IMR-90 (cell line): Measurements from ENCODE around the gene GPC5. TPM values are rescaled to one million over a fixed set of nuclear protein-coding genes. Genes with fewer than 3 reads are reported as not detected.

Experiments used
- ATAC-seq: fragments of 200-7000 bp; cut with Tn5 transposase; 2 replicates; pipeline ENCODE4 v1.9.1; 2020; ENCODE audit warnings: low read depth, mild to moderate bottlenecking, moderate library complexity
- BruUV-seq: library from RNA; stranded (reverse); fragments of 400-500 nt; replicated peaks from 2 replicates; lab custom pipeline; 2021; lab: Mats Ljungman, UMichigan
- CTCF ChIA-PET: fragments of 300-600 bp; formaldehyde crosslinking; extraction: SDS; loops from one replicate; lab custom pipeline; 2021; ENCODE audit warnings: antibody characterized with exemption; lab: Yijun Ruan, JAX
- POLR2A ChIA-PET: fragments of 300-600 bp; sonication (Branson Sonifier 250); formaldehyde crosslinking; loops from one replicate; lab custom pipeline; 2022; ENCODE audit warnings: antibody characterized with exemption; ENCODE audit not compliant: unreplicated experiment; lab: Charles Lee
- DNase-seq: peaks from one replicate; pipeline ENCODE4 v3.0.0; 2013
- H2AFZ ChIP-seq: replicated peaks from 2 replicates; pipeline ENCODE3; 2013; ENCODE audit warnings: low read length, mild to moderate bottlenecking; ENCODE audit not compliant: poor library complexity
- H2AK5ac ChIP-seq: 2 replicates; pipeline ENCODE4 v1.6.1; 2013; ENCODE audit warnings: low read depth, low read length, inconsistent platforms
- H2AK9ac ChIP-seq: replicated peaks from 2 replicates; pipeline ENCODE3; 2013; ENCODE audit warnings: mild to moderate bottlenecking, low read depth, low read length, moderate library complexity; ENCODE audit not compliant: poor library complexity
- H2BK120ac ChIP-seq: 2 replicates; pipeline ENCODE4 v1.6.1; 2013; ENCODE audit warnings: low read depth, low read length, inconsistent platforms
- H2BK15ac ChIP-seq: 3 replicates; pipeline ENCODE4 v1.6.1; 2013; ENCODE audit warnings: low read depth, low read length, inconsistent platforms
- H2BK20ac ChIP-seq: 2 replicates; pipeline ENCODE4 v1.6.1; 2013; ENCODE audit warnings: low read depth, mild to moderate bottlenecking, inconsistent platforms, low read length, moderate library complexity
- H2BK5ac ChIP-seq: 2 replicates; pipeline ENCODE4 v1.6.1; 2013; ENCODE audit warnings: mild to moderate bottlenecking, low read depth, low read length, inconsistent platforms; ENCODE audit not compliant: poor library complexity, severe bottlenecking
- H3K14ac ChIP-seq: replicated peaks from 2 replicates; pipeline ENCODE4 v1.6.1; 2013; ENCODE audit warnings: low read depth, low read length, inconsistent platforms
- H3K18ac ChIP-seq: 2 replicates; pipeline ENCODE4 v1.6.1; 2013; ENCODE audit warnings: low read depth, low read length, control low read depth
- H3K23ac ChIP-seq: 2 replicates; pipeline ENCODE4 v1.6.1; 2013; ENCODE audit warnings: low read depth, low read length, inconsistent platforms
- H3K27ac ChIP-seq: 2 replicates; pipeline ENCODE4 v1.5.1; 2013; ENCODE audit warnings: mild to moderate bottlenecking, control low read depth, low read length; ENCODE audit not compliant: insufficient read depth
- H3K27me3 ChIP-seq: 2 replicates; pipeline ENCODE4 v1.6.1; 2013; ENCODE audit warnings: low read length; ENCODE audit not compliant: control insufficient read depth, insufficient read depth
- H3K36me3 ChIP-seq: 2 replicates; pipeline ENCODE4 v1.6.1; 2013; ENCODE audit warnings: low read length, mixed read lengths; ENCODE audit not compliant: control insufficient read depth, insufficient read depth
- H3K4ac ChIP-seq: 2 replicates; pipeline ENCODE4 v1.6.1; 2013; ENCODE audit warnings: low read depth, low read length, inconsistent platforms
- H3K4me1 ChIP-seq: 2 replicates; pipeline ENCODE4 v1.6.1; 2013; ENCODE audit warnings: low read length, mixed read lengths; ENCODE audit not compliant: control insufficient read depth, insufficient read depth
- H3K4me2 ChIP-seq: 2 replicates; pipeline ENCODE4 v1.6.1; 2013; ENCODE audit warnings: low read depth, mild to moderate bottlenecking, control low read depth, low read length, moderate library complexity
- H3K4me3 ChIP-seq: 2 replicates; pipeline ENCODE4 v1.5.1; 2013; ENCODE audit warnings: low read depth, mild to moderate bottlenecking, control low read depth, low read length, moderate library complexity; ENCODE audit not compliant: insufficient read depth
- H3K56ac ChIP-seq: 2 replicates; pipeline ENCODE4 v1.6.1; 2013; ENCODE audit warnings: low read length, inconsistent platforms; ENCODE audit not compliant: insufficient read depth; ENCODE audit errors: extremely low read depth
- H3K79me1 ChIP-seq, 2 experiments: 2 replicates each; pipeline ENCODE4 v1.6.1; 2013; ENCODE audit warnings: low read length in 2 of 2, inconsistent platforms in 1 of 2, low read depth in 1 of 2
- H3K9ac ChIP-seq: 2 replicates; pipeline ENCODE4 v1.6.1; 2013; ENCODE audit warnings: low read depth, low read length, control low read depth
- H3K9me1 ChIP-seq: 2 replicates; pipeline ENCODE4 v1.6.1; 2013; ENCODE audit warnings: low read length, inconsistent platforms; ENCODE audit not compliant: insufficient read depth
- H3K9me3 ChIP-seq: 2 replicates; pipeline ENCODE4 v1.6.1; 2013; ENCODE audit warnings: low read length; ENCODE audit not compliant: control insufficient read depth, insufficient read depth
- H4K20me1 ChIP-seq: 2 replicates; pipeline ENCODE4 v1.6.1; 2013; ENCODE audit warnings: low read length, inconsistent platforms; ENCODE audit not compliant: insufficient read depth
- H4K5ac ChIP-seq: 2 replicates; pipeline ENCODE4 v1.6.1; 2013; ENCODE audit warnings: mild to moderate bottlenecking, low read depth, low read length, control low read depth
- H4K8ac ChIP-seq, 2 experiments: 2 replicates each; pipeline ENCODE4 v1.6.1; 2013; ENCODE audit warnings: low read depth in 2 of 2, low read length in 2 of 2, control low read depth in 1 of 2, inconsistent platforms in 1 of 2
- H4K91ac ChIP-seq: 2 replicates; pipeline ENCODE4 v1.6.1; 2013; ENCODE audit warnings: low read depth, low read length, inconsistent platforms; ENCODE audit not compliant: insufficient read depth
- MAZ ChIP-seq: IDR thresholded peaks from 2 replicates; pipeline ENCODE4 v1.6.1; 2012; ENCODE audit warnings: low read depth, mild to moderate bottlenecking, low read length, improper control_type of control experiment, moderate library complexity, borderline replicate concordance
- MXI1 ChIP-seq: IDR thresholded peaks from 2 replicates; pipeline ENCODE4 v1.6.1; 2012; ENCODE audit warnings: low read depth, mild to moderate bottlenecking, low read length, moderate library complexity, borderline replicate concordance
- RAD21 ChIP-seq: IDR thresholded peaks from 2 replicates; pipeline ENCODE4 v1.6.1; 2012; ENCODE audit warnings: low read length, improper control_type of control experiment
- WGBS, 2 experiments: methylation state at CpG; one replicate each; pipeline versions ENCODE4 v1.1.5 to v1.1.7; 2013; ENCODE audit warnings: missing lambda C conversion rate in 2 of 2; ENCODE audit not compliant: insufficient read length in 1 of 2; ENCODE audit errors: extremely low coverage in 2 of 2; 5-methylcytosine and 5-hydroxymethylcytosine counted together
- dilution Hi-C: fragments of 300-500 bp; cut with HindIII; formaldehyde crosslinking; loops from one replicate; pipeline ENCODE4 v1.14.3; 2018; ENCODE audit warnings: low sequenced_read_pairs; ENCODE audit not compliant: unreplicated experiment
- in situ Hi-C: fragments of 300-500 bp; cut with MboI; formaldehyde crosslinking; loops from 3 replicates; pipeline ENCODE4 v1.14.3; 2019; ENCODE audit warnings: low sequenced_read_pairs, inconsistent platforms, mixed read lengths
- intact Hi-C: fragments of 100-400 bp; cut with micrococcal nuclease; formaldehyde crosslinking; loops from 2 replicates; pipeline ENCODE4 v1.10.0; 2022
- polyA plus RNA-seq, 3 experiments: library from polyadenylated mRNA; depleted of rRNA; stranded (reverse); fragments of >200 nt; gene quantifications; 2 replicates each; pipeline ENCODE4 v1.2.3, GENCODE V29; 2012; ENCODE audit warnings: low replicate concordance in 1 of 3
- total RNA-seq: library from RNA; depleted of rRNA; stranded (reverse); fragments of >200 nt; gene quantifications from 2 replicates; pipeline ENCODE4 v1.2.3, GENCODE V29; 2012

The GPC5 gene
- total and polyA plus RNA-seq, 2 of the 4 experiments (the other 2 are of a cell fraction): 0.94 to 1.8 TPM

DNA sequence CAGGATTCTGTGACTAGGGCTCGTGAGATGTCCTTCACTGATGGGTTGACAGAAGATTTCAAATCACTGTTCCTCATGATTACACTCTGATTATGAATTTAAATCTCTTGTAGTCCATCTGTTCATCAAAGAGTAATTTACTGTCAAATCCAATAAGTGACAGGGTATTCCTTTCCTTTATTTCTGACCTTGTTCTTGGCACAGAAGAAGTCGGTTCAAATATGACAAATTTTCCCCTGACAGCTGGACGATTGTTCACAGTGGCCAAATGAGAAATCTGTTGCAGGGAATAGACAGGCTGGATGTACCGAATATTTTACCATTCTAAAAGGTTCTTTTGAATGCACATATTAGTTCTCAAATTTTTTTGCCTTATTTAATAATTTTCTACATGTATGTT lies 1060.9 kb downstream of the GPC5 start:
- H3K23ac ChIP-seq: no peak overlapping the region
- no peak overlapping the region for H2AK9ac ChIP-seq
- H2BK5ac ChIP-seq: no peak overlapping the region
- H3K4me2 ChIP-seq: no peak overlapping the region
- dilution Hi-C loops (no loop called here), in situ Hi-C loops (no loop called here), intact Hi-C loops (no loop called here)
- DNase-seq: no peak
- H3K9ac ChIP-seq: no peak overlapping the region
- H2AK5ac ChIP-seq: no peak overlapping the region
- H3K14ac ChIP-seq: no peak overlapping the region
- no peak overlapping the region for H4K91ac ChIP-seq
- H2BK20ac ChIP-seq: no peak overlapping the region
- TF ChIP-seq MAZ: no peak
- TF ChIP-seq MXI1: no peak
- no peak for TF ChIP-seq RAD21
- no peaks in the 10 kb centered on the region; the same call in 1 of the 2 replicates for H3K27me3 ChIP-seq
- no peak overlapping the region for H2AFZ ChIP-seq
- no peak overlapping the region for H2BK15ac ChIP-seq
- H3K36me3 ChIP-seq: no peaks in the 10 kb centered on the region
- no peak overlapping the region for H3K4ac ChIP-seq
- H3K56ac ChIP-seq: no peak overlapping the region
- ChIA-PET POLR2A (no interaction called here), CTCF (no interaction called here)
- no peak for ATAC-seq
- H3K27ac ChIP-seq: no peak overlapping the region
- no peak overlapping the region for H3K18ac ChIP-seq
- no peak overlapping the region for H3K4me3 ChIP-seq
- no peaks in the 10 kb centered on the region for H3K79me1 ChIP-seq
- H4K20me1 ChIP-seq: no peaks in the 10 kb centered on the region
- no peak overlapping the region for H2BK120ac ChIP-seq
- no peak overlapping the region for H4K5ac ChIP-seq
- no TSS peak for BruUV-seq
- WGBS, 2 experiments: no CpG with 5 or more reads among the region's 4 CpGs
- H4K8ac ChIP-seq: no peak overlapping the region
- H3K4me1 ChIP-seq: no peaks in the 10 kb centered on the region
- H3K9me1 ChIP-seq: no peaks in the 10 kb centered on the region
- no peaks in the 10 kb centered on the region for H3K9me3 ChIP-seq
